Measurements from ENCODE around the gene SOX13. TPM values are rescaled to one million over a fixed set of nuclear protein-coding genes. Genes with fewer than 3 reads are reported as not detected.

SOX13 gene
- total RNA-seq, 1 experiment from 2014 or later, result 31.5 TPM

DNA sequence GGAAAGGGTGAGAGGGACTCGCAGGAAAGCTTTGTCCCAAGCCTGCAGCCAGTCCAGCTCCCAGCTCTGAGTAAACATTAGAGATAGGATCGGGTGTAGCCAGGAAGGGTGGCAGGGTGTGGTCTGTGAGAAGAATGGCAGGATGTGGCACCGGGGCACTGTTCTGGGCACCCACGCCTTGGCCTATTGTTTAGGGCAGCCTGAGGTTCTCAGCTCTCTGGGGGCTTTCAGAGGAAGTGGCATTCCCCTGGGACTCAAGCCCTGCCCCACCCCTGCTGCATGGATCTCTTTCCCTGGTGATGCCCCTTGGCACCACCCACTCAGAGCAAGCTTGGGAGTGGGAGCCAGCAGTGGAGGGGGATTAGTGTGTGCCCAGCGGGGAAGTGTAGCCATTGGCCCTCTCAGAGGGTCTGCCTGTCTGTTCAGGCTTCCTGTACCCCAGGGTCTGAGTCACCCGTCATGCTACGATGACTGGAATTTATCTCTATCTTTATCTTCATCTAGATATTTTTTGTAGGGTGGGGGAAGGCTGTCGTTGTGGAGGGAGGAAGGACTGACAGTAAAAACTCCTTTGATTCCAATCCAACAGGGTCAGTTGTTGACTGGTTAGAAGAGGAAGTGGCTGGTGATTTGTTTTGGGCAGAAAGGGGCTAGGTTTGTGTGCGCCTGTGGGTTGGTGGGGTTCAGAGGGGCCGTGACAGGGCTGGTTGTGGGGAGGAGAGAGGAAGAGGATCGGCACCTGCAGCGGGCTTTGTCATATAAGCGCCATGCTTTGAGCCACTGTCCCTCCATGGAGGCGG lies 31.6 kb downstream of the SOX13 start:
- Histone ChIP-seq H3K27me3 (replicated peaks; ENCODE audit: control insufficient read depth, insufficient read depth, low read length) (no peaks in the 10 kb centered on the region), H3K36me3 (ENCODE audit: control insufficient read depth, insufficient read depth, low read length) (no peaks in the 10 kb centered on the region), H3K4me1 (peaks cover 32% of the 10 kb centered on the region), H3K9me3 (no peaks in the 10 kb centered on the region), H3K4me3 (ENCODE audit: low read depth, low read length) (no peak overlapping the region)
- H3K4me3 Mint-ChIP-seq (ENCODE audit: unreplicated experiment), result peak overlapping the region; percentile 17
- no peaks in the 10 kb centered on the region for H3K27me3 Mint-ChIP-seq (ENCODE audit: insufficient read depth, unreplicated experiment)
- POLR2A ChIA-PET, result no interaction called here
- TF ChIP-seq, protein P1, sequence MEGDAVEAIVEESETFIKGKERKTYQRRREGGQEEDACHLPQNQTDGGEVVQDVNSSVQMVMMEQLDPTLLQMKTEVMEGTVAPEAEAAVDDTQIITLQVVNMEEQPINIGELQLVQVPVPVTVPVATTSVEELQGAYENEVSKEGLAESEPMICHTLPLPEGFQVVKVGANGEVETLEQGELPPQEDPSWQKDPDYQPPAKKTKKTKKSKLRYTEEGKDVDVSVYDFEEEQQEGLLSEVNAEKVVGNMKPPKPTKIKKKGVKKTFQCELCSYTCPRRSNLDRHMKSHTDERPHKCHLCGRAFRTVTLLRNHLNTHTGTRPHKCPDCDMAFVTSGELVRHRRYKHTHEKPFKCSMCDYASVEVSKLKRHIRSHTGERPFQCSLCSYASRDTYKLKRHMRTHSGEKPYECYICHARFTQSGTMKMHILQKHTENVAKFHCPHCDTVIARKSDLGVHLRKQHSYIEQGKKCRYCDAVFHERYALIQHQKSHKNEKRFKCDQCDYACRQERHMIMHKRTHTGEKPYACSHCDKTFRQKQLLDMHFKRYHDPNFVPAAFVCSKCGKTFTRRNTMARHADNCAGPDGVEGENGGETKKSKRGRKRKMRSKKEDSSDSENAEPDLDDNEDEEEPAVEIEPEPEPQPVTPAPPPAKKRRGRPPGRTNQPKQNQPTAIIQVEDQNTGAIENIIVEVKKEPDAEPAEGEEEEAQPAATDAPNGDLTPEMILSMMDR (IDR thresholded peaks at IDR 0.05; ENCODE audit: insufficient read depth in 1 of 2, low read depth in 1 of 2, low read length in 1 of 2, severe bottlenecking in 1 of 2, unreplicated experiment in 1 of 2), result no peak
- no TSS peak for BruUV-seq (replicated peaks)
- DNase-seq, result no peak
- peak overlapping the region; percentile 55 for H3K27ac Mint-ChIP-seq (ENCODE audit: unreplicated experiment)
- intact Hi-C loops (cut with micrococcal nuclease; ENCODE audit: unreplicated experiment), result no loop called here
- CTCF ChIA-PET, result interaction anchor here (0.7 kb wide), 1 partner anchor 25 kb away, joined by 3 read pairs; no protein-coding TSS in a partner anchor
- H3K4me1 Mint-ChIP-seq (ENCODE audit: low read depth, unreplicated experiment), result peaks cover 20% of the 10 kb centered on the region
- peaks cover 7% of the 10 kb centered on the region for H3K36me3 Mint-ChIP-seq (ENCODE audit: insufficient read depth, unreplicated experiment)
- H3K9me3 Mint-ChIP-seq (ENCODE audit: unreplicated experiment), result no peaks in the 10 kb centered on the region

DNA sequence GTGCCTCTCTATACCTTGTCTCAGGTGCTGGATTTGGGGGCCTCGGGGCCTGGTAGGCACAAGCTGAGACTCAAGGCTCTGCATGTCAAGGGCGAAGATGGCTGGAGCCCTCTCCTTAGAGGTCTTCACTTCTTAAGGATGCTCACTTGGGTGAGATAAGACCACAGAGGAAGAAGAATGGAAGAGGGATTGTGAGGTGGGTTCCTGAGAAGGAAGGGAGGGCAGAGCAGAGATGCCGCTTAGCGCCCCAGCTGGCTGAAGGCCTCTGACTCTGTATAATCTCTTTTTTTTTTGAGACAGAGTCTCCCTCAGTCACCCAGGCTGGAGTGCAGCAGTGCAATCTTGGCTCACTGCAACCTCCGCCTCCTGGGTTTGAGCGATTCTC lies 32.2 kb downstream of the SOX13 start:
- ChIA-PET POLR2A (no interaction called here), CTCF (no interaction called here)
- H3K4me3 ChIP-seq (ENCODE audit: low read depth, low read length), result no peak overlapping the region
- no peaks in the 10 kb centered on the region for H3K27me3 ChIP-seq (replicated peaks; ENCODE audit: control insufficient read depth, insufficient read depth, low read length)
- no peak for DNase-seq
- TF ChIP-seq, protein P1 (IDR thresholded peaks at IDR 0.05; ENCODE audit: insufficient read depth in 1 of 2, low read depth in 1 of 2, low read length in 1 of 2, severe bottlenecking in 1 of 2, unreplicated experiment in 1 of 2), result no peak
- Mint-ChIP-seq H3K4me1 (ENCODE audit: low read depth, unreplicated experiment) (peaks cover 20% of the 10 kb centered on the region), H3K9me3 (ENCODE audit: unreplicated experiment) (no peaks in the 10 kb centered on the region), H3K27me3 (ENCODE audit: insufficient read depth, unreplicated experiment) (no peaks in the 10 kb centered on the region), H3K27ac (ENCODE audit: unreplicated experiment) (peak overlapping the region; percentile 55), H3K36me3 (ENCODE audit: insufficient read depth, unreplicated experiment) (peaks cover 7% of the 10 kb centered on the region), H3K4me3 (ENCODE audit: unreplicated experiment) (no peak overlapping the region)
- peaks cover 32% of the 10 kb centered on the region for H3K4me1 ChIP-seq
- H3K9me3 ChIP-seq, result no peaks in the 10 kb centered on the region
- no TSS peak for BruUV-seq (replicated peaks)
- no peaks in the 10 kb centered on the region for H3K36me3 ChIP-seq (ENCODE audit: control insufficient read depth, insufficient read depth, low read length)
- intact Hi-C loops (cut with micrococcal nuclease; ENCODE audit: unreplicated experiment), result no loop called here

DNA sequence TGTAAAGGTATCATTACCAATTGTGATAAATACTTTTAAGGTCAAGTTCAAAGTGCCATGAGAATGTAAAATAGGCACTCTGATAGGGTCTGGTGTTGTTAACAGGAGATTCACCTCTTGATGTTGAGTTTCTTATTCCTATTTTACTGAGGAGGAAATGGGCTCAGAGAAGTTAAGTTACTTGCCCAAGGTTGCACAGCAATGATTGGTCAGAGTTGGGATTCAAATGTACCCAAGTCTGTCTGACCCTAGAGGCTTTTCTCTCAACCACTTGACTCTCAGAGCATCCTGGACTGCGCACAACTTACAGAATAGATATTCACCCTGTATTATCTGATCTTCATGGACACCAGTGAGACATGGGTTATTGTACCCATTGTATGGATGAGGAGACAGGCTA lies 33.9 kb downstream of the SOX13 start:
- Mint-ChIP-seq H3K36me3 (ENCODE audit: insufficient read depth, unreplicated experiment) (peaks cover 7% of the 10 kb centered on the region), H3K4me1 (ENCODE audit: low read depth, unreplicated experiment) (peaks cover 20% of the 10 kb centered on the region), H3K9me3 (ENCODE audit: unreplicated experiment) (no peaks in the 10 kb centered on the region), H3K4me3 (ENCODE audit: unreplicated experiment) (no peak overlapping the region), H3K27ac (ENCODE audit: unreplicated experiment) (no peak overlapping the region), H3K27me3 (ENCODE audit: insufficient read depth, unreplicated experiment) (no peaks in the 10 kb centered on the region)
- ChIA-PET POLR2A (no interaction called here), CTCF (no interaction called here)
- Histone ChIP-seq H3K9me3 (no peaks in the 10 kb centered on the region), H3K27me3 (replicated peaks; ENCODE audit: control insufficient read depth, insufficient read depth, low read length) (no peaks in the 10 kb centered on the region), H3K36me3 (ENCODE audit: control insufficient read depth, insufficient read depth, low read length) (no peaks in the 10 kb centered on the region), H3K4me3 (ENCODE audit: low read depth, low read length) (no peak overlapping the region), H3K4me1 (peaks cover 30% of the 10 kb centered on the region)
- TF ChIP-seq, protein P1 (IDR thresholded peaks at IDR 0.05; ENCODE audit: insufficient read depth in 1 of 2, low read depth in 1 of 2, low read length in 1 of 2, severe bottlenecking in 1 of 2, unreplicated experiment in 1 of 2), result no peak
- intact Hi-C loops (cut with micrococcal nuclease; ENCODE audit: unreplicated experiment), result no loop called here
- BruUV-seq (replicated peaks), result no TSS peak
- no peak for DNase-seq
